Mammary epithelial cell (primary cell): ENCODE measurements around the gene ZNF24.

Experiments used
- EZH2 ChIP-seq: IDR thresholded peaks from 2 replicates; pipeline ENCODE4 v1.6.1; 2012; ENCODE audit warnings: low read length, inconsistent platforms, borderline replicate concordance
- TF ChIP-seq, protein P1 (sequence below), 2 donors: IDR thresholded peaks in 1 of 2; conservative IDR thresholded peaks in 1 of 2; 2 replicates each; pipeline ENCODE4 v1.5.1; 2011 to 2012; ENCODE audit warnings: inconsistent platforms in 2 of 2, low read length in 2 of 2, mild to moderate bottlenecking in 2 of 2, control low read depth in 1 of 2, low read depth in 1 of 2; ENCODE audit not compliant: insufficient read depth in 1 of 2; ENCODE audit errors: extremely low read depth in 1 of 2

DNA sequence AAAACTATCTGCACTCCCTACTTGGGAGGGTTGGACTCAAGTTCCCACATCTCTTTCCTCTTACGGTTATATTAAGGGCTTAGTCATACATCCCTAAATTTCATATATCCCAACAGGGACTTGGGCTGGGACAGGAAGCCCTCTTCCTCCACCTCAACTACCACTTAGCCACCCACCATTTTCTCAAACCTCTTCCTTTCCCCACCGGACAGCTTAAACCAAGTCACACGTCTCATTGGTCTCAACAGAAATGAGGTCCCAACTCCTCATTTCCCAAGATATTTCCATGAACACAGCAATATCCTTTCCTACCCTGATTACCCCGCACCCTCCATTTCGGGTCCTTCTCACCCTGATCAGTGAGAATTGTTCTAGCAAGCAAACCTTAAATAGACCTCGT, 54.9 kb downstream of the ZNF24 start:
- TF ChIP-seq, protein P1, sequence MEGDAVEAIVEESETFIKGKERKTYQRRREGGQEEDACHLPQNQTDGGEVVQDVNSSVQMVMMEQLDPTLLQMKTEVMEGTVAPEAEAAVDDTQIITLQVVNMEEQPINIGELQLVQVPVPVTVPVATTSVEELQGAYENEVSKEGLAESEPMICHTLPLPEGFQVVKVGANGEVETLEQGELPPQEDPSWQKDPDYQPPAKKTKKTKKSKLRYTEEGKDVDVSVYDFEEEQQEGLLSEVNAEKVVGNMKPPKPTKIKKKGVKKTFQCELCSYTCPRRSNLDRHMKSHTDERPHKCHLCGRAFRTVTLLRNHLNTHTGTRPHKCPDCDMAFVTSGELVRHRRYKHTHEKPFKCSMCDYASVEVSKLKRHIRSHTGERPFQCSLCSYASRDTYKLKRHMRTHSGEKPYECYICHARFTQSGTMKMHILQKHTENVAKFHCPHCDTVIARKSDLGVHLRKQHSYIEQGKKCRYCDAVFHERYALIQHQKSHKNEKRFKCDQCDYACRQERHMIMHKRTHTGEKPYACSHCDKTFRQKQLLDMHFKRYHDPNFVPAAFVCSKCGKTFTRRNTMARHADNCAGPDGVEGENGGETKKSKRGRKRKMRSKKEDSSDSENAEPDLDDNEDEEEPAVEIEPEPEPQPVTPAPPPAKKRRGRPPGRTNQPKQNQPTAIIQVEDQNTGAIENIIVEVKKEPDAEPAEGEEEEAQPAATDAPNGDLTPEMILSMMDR (conservative IDR thresholded peaks at IDR 0.05 in 1 of 2, IDR thresholded peaks at IDR 0.05 in 1 of 2; ENCODE audit: extremely low read depth in 1 of 2, insufficient read depth in 1 of 2, low read depth in 1 of 2, low read length in 2 of 2): no peak
- TF ChIP-seq EZH2: no peak
